T-cell (primary cell): ENCODE measurements around the gene RNF126. TPM values are rescaled to one million over a fixed set of nuclear protein-coding genes. Genes with fewer than 3 reads are reported as not detected.
"Not testable (repeated sequence)": the region's sequence is repeated elsewhere in the genome, so short reads cannot be mapped to it uniquely, and the experiment has no call there.

Experiments
- ATAC-seq, 4 experiments: fragments of 200-7000 bp in 3 of 4; fragments of 150-1000 bp in 1 of 4; cut with Tn5 transposase; replicated peaks in 1 of 4; 1 replicate in 3 of 4; 2 replicates in 1 of 4; pipeline ENCODE4 v1.10.0; 2021; ENCODE audit warnings: moderate library complexity in 3 of 4, mild to moderate bottlenecking in 2 of 4, moderate number of reproducible peaks in 1 of 4
- CTCF ChIA-PET, 2 donors: fragments of 300-600 bp; sonication (Branson Sonifier 250); formaldehyde crosslinking; loops; one replicate each; lab custom pipeline; 2022; ENCODE audit warnings: antibody characterized with exemption in 2 of 2; lab: Charles Lee
- POLR2A ChIA-PET, 2 donors: fragments of 300-600 bp; sonication (Branson Sonifier 250); formaldehyde crosslinking; loops; one replicate each; lab custom pipeline; 2022; ENCODE audit warnings: antibody characterized with exemption in 2 of 2; lab: Charles Lee
- DNase-seq, 35 experiments: peaks; one replicate each; pipeline versions ENCODE4 v3.0.0 to v3.0.0-alpha.2; 2013 to 2023
- H3K27ac ChIP-seq: one replicate; pipeline ENCODE4 v1.5.1; 2013; ENCODE audit warnings: low read length
- H3K27me3 ChIP-seq, 2 experiments: replicated peaks in 1 of 2; 1 replicate in 1 of 2; 2 replicates in 1 of 2; pipeline versions ENCODE4 v1.6.1 to v1.7.0; 2013; ENCODE audit warnings: low read length in 1 of 2, mixed read lengths in 1 of 2; ENCODE audit not compliant: control insufficient read depth in 2 of 2, insufficient read depth in 2 of 2; ENCODE audit errors: extremely low read depth in 1 of 2
- H3K36me3 ChIP-seq, 2 donors: 1 replicate in 1 of 2; 2 replicates in 1 of 2; pipeline versions ENCODE4 v1.6.1 to v1.7.0; 2013; ENCODE audit warnings: low read length in 1 of 2; ENCODE audit not compliant: control insufficient read depth in 2 of 2, insufficient read depth in 1 of 2; ENCODE audit errors: extremely low read depth in 1 of 2
- H3K4me1 ChIP-seq, 2 experiments: 1 replicate in 1 of 2; 2 replicates in 1 of 2; pipeline versions ENCODE4 v1.6.1 to v1.7.0; 2013; ENCODE audit warnings: low read length in 2 of 2, mixed read lengths in 1 of 2; ENCODE audit not compliant: insufficient read depth in 2 of 2, control insufficient read depth in 1 of 2; ENCODE audit errors: extremely low read depth in 1 of 2
- H3K4me3 ChIP-seq, 2 donors: 1 replicate in 1 of 2; 2 replicates in 1 of 2; pipeline versions ENCODE4 v1.5.1 to v1.7.0; 2013; ENCODE audit warnings: mild to moderate bottlenecking in 2 of 2, low read length in 1 of 2, moderate library complexity in 1 of 2; ENCODE audit not compliant: control insufficient read depth in 1 of 2; ENCODE audit errors: extremely low read depth in 1 of 2
- H3K9me3 ChIP-seq: 2 replicates; pipeline ENCODE4 v1.7.0; 2013
- H3K27ac Mint-ChIP-seq, 2 donors: one replicate each; pipeline ENCODE4 v1.8.0; 2020 to 2021; ENCODE audit warnings: mild to moderate bottlenecking in 2 of 2, mixed read lengths in 2 of 2
- H3K27me3 Mint-ChIP-seq, 2 donors: one replicate each; pipeline ENCODE4 v1.8.0; 2021 to 2022; ENCODE audit warnings: mixed read lengths in 2 of 2
- H3K36me3 Mint-ChIP-seq: one replicate; pipeline ENCODE4 v1.8.0; 2021; ENCODE audit warnings: mixed read lengths
- H3K4me1 Mint-ChIP-seq, 3 donors: one replicate each; pipeline ENCODE4 v1.8.0; 2020 to 2022; ENCODE audit warnings: mixed read lengths in 3 of 3, mild to moderate bottlenecking in 1 of 3
- H3K4me3 Mint-ChIP-seq, 3 donors: one replicate each; pipeline ENCODE4 v1.8.0; 2020 to 2022; ENCODE audit warnings: mild to moderate bottlenecking in 3 of 3, mixed read lengths in 3 of 3, moderate library complexity in 3 of 3
- H3K9me3 Mint-ChIP-seq, 3 donors: one replicate each; pipeline ENCODE4 v1.8.0; 2020 to 2022; ENCODE audit warnings: mixed read lengths in 3 of 3
- WGBS: methylation state at CpG from one replicate; pipeline ENCODE4 v1.1.5; 2013; ENCODE audit warnings: missing lambda C conversion rate; ENCODE audit not compliant: insufficient coverage; 5-methylcytosine and 5-hydroxymethylcytosine counted together
- total RNA-seq, 35 experiments: library from RNA in 6 of 35; stranded (reverse) in 6 of 35; fragments of 120-200 nt in 1 of 35; gene quantifications; one replicate each; pipeline versions ENCODE4 v1.2.1 to v1.2.4 and lab custom pipeline; 2013 to 2026

RNF126 gene
- total RNA-seq, 5 donors from 2014 or later (not counting 1 experiment from before 2014, with no cell fraction given), result 98.8 to 139 (median 118) TPM

DNA sequence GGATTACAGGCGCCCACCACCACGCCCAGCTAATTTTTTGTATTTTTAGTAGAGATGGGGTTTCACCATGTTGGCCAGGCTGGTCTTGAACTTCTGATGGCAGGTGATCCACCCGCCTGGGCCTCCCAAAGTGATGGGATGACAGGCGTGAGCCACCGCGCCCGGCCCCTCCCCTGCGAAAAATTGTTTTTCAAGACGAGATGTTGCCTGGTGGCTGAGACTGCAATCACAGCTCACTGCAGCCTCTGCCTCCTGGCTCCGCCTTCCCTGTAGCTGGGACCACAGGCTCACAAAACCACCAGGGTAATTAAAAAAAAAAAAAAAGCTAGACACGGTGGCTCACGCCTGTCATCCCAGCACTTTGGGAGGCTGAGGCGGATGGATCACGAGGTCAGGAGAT lies 36.9 kb upstream of the RNF126 start:
- peaks cover 7 to 35% of the 10 kb centered on the region in 2 donors for H3K27me3 Mint-ChIP-seq
- Histone ChIP-seq H3K27me3 (peaks cover 0 to 71% of the 10 kb centered on the region in 2 experiments), H3K4me1 (peaks cover 0 to 28% of the 10 kb centered on the region in 2 experiments)
- H3K27ac ChIP-seq, H3K36me3 ChIP-seq, POLR2A ChIA-PET, ATAC-seq, H3K4me3 ChIP-seq, H3K9me3 ChIP-seq, H3K4me3 Mint-ChIP-seq, H3K27ac Mint-ChIP-seq, H3K9me3 Mint-ChIP-seq, H3K36me3 Mint-ChIP-seq: not testable (repeated sequence)
- WGBS, result 57% methylated on average over 7 of the region's 14 CpGs
- DNase-seq, result peak in 9 of 35 experiments; percentile 5 to 38 (median 10)
- peaks cover 9 to 16% (median 9%) of the 10 kb centered on the region in 3 donors for H3K4me1 Mint-ChIP-seq
- CTCF ChIA-PET, result interaction anchor here in 1 of 2 donors (0.6 kb wide), 2 partner anchors 16 to 18 kb away, joined by 3 read pairs; no protein-coding TSS in a partner anchor

DNA sequence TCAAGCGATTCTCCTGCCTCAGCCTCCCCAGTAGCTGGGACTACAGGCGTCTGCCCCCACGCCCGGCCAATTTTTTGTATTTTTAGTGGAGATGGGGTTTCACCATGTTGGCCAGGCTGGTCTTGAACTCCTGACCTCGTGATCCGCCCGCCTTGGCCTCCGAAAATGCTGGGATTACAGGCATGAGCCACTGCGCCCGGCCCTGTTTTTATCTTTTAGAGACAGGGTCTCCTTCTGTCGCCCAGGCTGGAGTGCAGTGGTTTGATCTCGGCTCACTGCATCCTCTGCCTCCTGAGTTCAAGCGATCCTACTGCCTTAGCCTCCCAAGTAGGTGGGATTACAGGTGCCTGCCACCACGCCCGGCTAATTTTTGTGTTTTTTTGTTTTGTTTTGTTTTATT lies 35.5 kb upstream of the RNF126 start:
- H3K9me3 ChIP-seq, DNase-seq, ATAC-seq, H3K36me3 ChIP-seq, H3K36me3 Mint-ChIP-seq, H3K4me3 ChIP-seq, H3K9me3 Mint-ChIP-seq, H3K27ac ChIP-seq, POLR2A ChIA-PET, H3K4me3 Mint-ChIP-seq, H3K27ac Mint-ChIP-seq: not testable (repeated sequence)
- WGBS, result 94% methylated on average over 10 of the region's 15 CpGs
- CTCF ChIA-PET, result interaction anchor here in 1 of 2 donors (0.7 kb wide), 1 partner anchor 141 kb away, joined by 4 read pairs; no protein-coding TSS in a partner anchor
- peaks cover 0 to 18% of the 10 kb centered on the region in 2 experiments for H3K4me1 ChIP-seq
- H3K27me3 Mint-ChIP-seq, result peaks cover 7 to 37% of the 10 kb centered on the region in 2 donors
- peaks cover 7 to 14% (median 9%) of the 10 kb centered on the region in 3 donors for H3K4me1 Mint-ChIP-seq
- H3K27me3 ChIP-seq, result peaks cover 0 to 68% of the 10 kb centered on the region in 2 experiments

DNA sequence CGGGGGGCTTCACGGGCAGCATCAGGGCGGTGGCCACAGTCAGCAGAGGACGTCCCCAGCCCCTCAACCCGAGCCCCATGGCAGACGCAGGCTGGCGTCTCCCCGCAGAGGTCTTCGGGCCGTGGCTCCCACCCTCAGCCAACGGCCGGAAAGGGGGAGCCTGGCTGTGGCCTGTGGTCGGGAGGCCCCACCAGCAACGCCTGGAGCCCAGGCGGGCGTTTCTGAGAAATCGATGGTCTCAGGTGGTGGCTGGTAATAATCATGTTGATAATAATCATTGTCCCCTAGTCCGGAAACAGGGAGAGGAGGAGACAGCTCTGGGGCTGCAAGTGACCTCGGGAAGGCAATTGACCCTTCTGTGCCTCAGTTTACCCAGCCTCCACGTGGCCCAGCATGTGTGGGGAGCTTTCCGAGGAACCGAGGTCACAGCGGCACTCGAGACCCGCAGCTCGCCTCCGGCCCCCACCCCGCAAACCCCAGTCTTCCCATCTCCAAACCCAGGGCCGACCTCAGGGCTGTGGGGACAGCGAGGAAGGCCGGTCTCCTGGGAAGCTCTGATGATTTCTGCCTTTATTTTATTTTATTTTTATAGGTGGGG lies 32.4 kb upstream of the RNF126 start, which contains the start of gene PRSS57:
Gene PRSS57, minus strand, starts transcription at position 101 of the 598 bp plus-strand sequence. Its CDS starts 22 bp downstream, at position 79.
- DNase-seq (no peak), ATAC-seq (peak in 1 of 4 experiments; percentile 33)
- Mint-ChIP-seq H3K9me3 (no peaks in the 10 kb centered on the region), H3K4me1 (peaks cover 0 to 6% (median 2%) of the 10 kb centered on the region in 3 donors), H3K27ac (no peak within 1 kb of the TSS), H3K36me3 (no peaks in the 10 kb centered on the region), H3K4me3 (peak within 1 kb of the TSS in 1 of 3 donors; percentile 27), H3K27me3 (peaks cover 7 to 29% of the 10 kb centered on the region in 2 donors)
- ChIA-PET POLR2A (no interaction called here), CTCF (no interaction called here)
- Histone ChIP-seq H3K27ac (no peak within 1 kb of the TSS), H3K9me3 (no peaks in the 10 kb centered on the region), H3K4me1 (peaks cover 0 to 14% of the 10 kb centered on the region in 2 experiments), H3K36me3 (no peaks in the 10 kb centered on the region), H3K4me3 (no peak within 1 kb of the TSS), H3K27me3 (peaks cover 0 to 51% of the 10 kb centered on the region in 2 experiments)
- 14% methylated on average over 16 of the region's 31 CpGs for whole genome bisulfite sequencing

DNA sequence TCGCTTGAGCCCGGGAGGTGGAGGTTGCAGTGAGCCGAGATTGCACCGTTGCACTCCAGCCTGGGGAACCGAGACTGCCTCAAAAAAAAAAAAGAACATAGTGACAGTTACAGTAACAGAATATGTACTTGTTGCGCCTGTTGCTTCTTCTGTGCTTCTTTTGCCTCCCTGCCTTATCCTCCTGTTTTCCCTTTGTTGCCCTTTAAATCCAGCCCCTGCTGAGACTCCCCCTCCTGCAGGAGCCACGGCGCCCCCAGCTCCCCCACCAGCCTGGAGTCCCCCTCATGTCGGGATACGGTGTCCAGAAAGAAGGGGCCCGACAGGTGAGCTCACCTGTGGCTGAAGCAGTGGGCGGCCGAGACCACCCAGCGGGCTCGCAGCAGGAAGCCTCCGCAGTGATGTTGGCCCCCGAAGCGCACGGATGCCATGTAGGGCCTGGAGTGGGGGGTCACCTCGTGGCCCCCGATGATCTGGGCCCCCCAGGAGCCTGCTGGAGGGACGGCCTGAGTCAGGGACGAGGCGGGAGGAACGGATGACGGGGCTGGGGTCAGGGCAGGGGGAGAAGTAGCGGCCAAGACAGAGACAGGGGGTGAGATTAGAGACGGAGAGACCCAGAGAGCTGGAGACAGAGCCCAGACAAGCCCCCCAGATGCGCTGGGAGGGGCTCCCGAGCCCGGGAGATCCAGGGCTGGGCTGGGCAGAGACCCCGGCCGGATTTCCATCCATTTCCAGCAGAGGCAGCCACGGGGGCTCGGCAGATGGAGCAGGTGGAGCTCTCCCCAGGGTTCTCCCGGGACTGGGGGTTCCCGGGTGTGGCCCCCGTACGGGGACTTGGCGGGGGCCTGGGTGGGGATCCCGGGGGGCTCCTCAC lies 31.7 kb upstream of the RNF126 start:
- H3K4me1 ChIP-seq, result peaks cover 0 to 14% of the 10 kb centered on the region in 2 experiments
- ATAC-seq, result peak in 1 of 4 experiments; percentile 13
- Mint-ChIP-seq H3K27ac (no peak overlapping the region), H3K4me3 (no peak overlapping the region), H3K9me3 (no peaks in the 10 kb centered on the region), H3K36me3 (no peaks in the 10 kb centered on the region), H3K4me1 (peaks cover 0 to 6% (median 2%) of the 10 kb centered on the region in 3 donors), H3K27me3 (peaks cover 7 to 29% of the 10 kb centered on the region in 2 donors)
- DNase-seq, result no peak
- POLR2A ChIA-PET, result no interaction called here
- no peaks in the 10 kb centered on the region for H3K9me3 ChIP-seq
- no peak overlapping the region for H3K4me3 ChIP-seq
- CTCF ChIA-PET, result no interaction called here
- H3K36me3 ChIP-seq, result no peaks in the 10 kb centered on the region
- no peak overlapping the region for H3K27ac ChIP-seq
- H3K27me3 ChIP-seq, result peaks cover 0 to 51% of the 10 kb centered on the region in 2 experiments
- WGBS, result 14% methylated on average over 41 of the region's 41 CpGs

DNA sequence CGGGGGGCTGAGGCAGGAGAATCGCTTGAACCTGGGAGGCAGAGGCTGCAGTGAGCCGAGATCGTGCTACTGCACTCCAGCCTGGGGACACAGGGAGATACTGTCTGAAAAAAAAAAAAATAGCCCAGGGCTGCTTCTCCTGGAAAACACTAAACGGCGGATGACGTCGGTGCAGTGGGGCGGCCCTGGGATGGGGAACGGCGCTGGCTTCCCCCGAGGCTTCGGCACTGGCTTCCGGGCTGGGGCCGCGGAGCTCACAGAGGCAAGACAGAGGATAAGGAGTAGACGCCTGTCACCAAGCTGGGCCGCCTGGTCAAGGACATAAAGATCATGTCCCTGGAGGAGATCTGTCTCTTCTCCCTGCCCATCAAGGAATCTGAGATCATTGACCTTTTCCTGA lies 27.2 kb upstream of the RNF126 start:
- no peak overlapping the region for H3K27ac ChIP-seq
- WGBS, result 91% methylated on average over 18 of the region's 18 CpGs
- Mint-ChIP-seq H3K27me3 (peaks cover 0 to 3% of the 10 kb centered on the region in 2 donors), H3K4me3 (no peak overlapping the region), H3K9me3 (no peaks in the 10 kb centered on the region), H3K27ac (no peak overlapping the region), H3K4me1 (peaks cover 0 to 3% (median 0%) of the 10 kb centered on the region in 3 donors), H3K36me3 (no peaks in the 10 kb centered on the region)
- H3K4me1 ChIP-seq, result peaks cover 0 to 6% of the 10 kb centered on the region in 2 experiments
- no peak for DNase-seq
- H3K4me3 ChIP-seq, result no peak overlapping the region
- no peaks in the 10 kb centered on the region for H3K36me3 ChIP-seq
- ChIA-PET CTCF (no interaction called here), POLR2A (no interaction called here)
- no peaks in the 10 kb centered on the region for H3K9me3 ChIP-seq
- peaks cover 0 to 12% of the 10 kb centered on the region in 2 experiments for H3K27me3 ChIP-seq
- no peak for ATAC-seq

DNA sequence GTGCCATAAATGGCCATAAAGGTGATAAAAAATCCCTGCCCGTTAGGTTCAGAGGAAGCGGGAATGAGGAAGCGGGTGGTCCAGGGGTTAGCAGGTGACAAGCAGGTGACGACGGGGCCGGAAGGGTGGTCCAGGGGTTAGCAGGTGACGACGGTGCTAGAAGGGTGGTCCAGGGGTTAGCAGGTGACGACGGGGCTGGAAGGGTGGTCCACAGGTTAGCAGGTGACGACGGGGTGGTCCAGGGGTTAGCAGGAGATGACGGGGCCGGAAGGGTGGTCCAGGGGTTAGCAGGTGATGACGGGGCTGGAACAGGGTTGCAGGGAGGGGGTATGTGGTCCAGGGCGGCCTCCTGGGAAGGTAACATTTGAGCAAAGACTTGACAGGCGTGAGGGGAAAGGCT lies 26.0 kb upstream of the RNF126 start:
- Histone ChIP-seq H3K36me3 (no peaks in the 10 kb centered on the region), H3K4me1 (no peaks in the 10 kb centered on the region), H3K9me3 (no peaks in the 10 kb centered on the region), H3K4me3 (no peak overlapping the region), H3K27ac (no peak overlapping the region), H3K27me3 (peaks cover 0 to 2% of the 10 kb centered on the region in 2 experiments)
- no peak overlapping the region for H3K4me3 Mint-ChIP-seq
- DNase-seq, result no peak
- ChIA-PET POLR2A (no interaction called here), CTCF (interaction anchor here (0.5 to 0.6 kb wide), 2 partner anchors 12 to 62 kb away, joined by 3 read pairs; no protein-coding TSS in a partner anchor)
- no peaks in the 10 kb centered on the region for H3K36me3 Mint-ChIP-seq
- 91% methylated on average over 17 of the region's 17 CpGs for WGBS
- H3K27me3 Mint-ChIP-seq, result no peaks in the 10 kb centered on the region
- H3K9me3 Mint-ChIP-seq, result no peaks in the 10 kb centered on the region
- no peaks in the 10 kb centered on the region for H3K4me1 Mint-ChIP-seq
- no peak for ATAC-seq
- H3K27ac Mint-ChIP-seq, result no peak overlapping the region
